GM10248 (cell line): ENCODE results near the gene SENP1.

ENCODE experiments used
- CTCF ChIA-PET: fragments of 300-600 bp; sonication (Branson Sonifier 250); formaldehyde crosslinking; extraction: SDS; loops from one replicate; lab custom pipeline; 2021; ENCODE audit warnings: antibody characterized with exemption; lab: Yijun Ruan, JAX
- POLR2A ChIA-PET: fragments of 350-650 bp; sonication (Branson Sonifier 250); formaldehyde crosslinking; extraction: SDS; loops from one replicate; lab custom pipeline; 2020; ENCODE audit warnings: antibody characterized with exemption; lab: Yijun Ruan, JAX
- DNase-seq: peaks from one replicate; pipeline ENCODE4 v3.0.0; 2012; ENCODE audit errors: extremely low spot score
- CTCF ChIP-seq: IDR thresholded peaks from 2 replicates; pipeline ENCODE4 v1.5.1; 2012; ENCODE audit warnings: mild to moderate bottlenecking, low read depth; ENCODE audit errors: extremely low read depth, missing control alignments, control extremely low read depth

Gene SENP1

GRCh38 chr12:48033451-48033850 lies 72.4 kb downstream of the SENP1 start:
- ChIA-PET POLR2A (no interaction called here), CTCF (interaction anchor here (0.9 to 2.1 kb wide), 3 partner anchors 12 to 156 kb away, joined by 3 to 5 read pairs (median 3); partner anchors contain the start of gene TMEM106C)
- DNase-seq = no peak
- no peak for TF ChIP-seq CTCF

DNA sequence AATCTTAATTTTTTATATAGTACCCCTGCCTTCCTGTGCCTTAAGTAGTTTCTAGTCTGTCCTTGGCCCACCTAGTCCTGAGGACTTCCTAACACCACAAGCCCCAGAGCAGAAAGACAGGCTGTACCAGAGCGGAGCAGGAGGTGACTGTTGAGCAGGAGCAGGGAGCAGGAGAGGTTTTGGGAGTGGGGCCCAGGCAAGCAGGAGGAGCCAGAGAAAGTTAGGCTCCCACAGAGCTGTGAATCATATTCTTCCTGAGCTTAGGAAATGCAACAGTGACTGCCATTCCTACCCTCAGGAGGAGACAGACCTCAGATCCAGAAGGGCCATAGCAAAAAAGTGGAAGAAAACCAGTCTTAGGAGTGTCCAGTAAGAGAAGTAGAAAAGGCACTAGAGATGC lies 73.3 kb downstream of the SENP1 start:
- no peak for DNase-seq
- CTCF ChIA-PET = interaction anchor here (0.9 to 2.1 kb wide), 2 partner anchors 13 to 157 kb away, joined by 3 to 5 read pairs; no protein-coding TSS in a partner anchor
- POLR2A ChIA-PET = no interaction called here
- no peak for TF ChIP-seq CTCF

- ChIA-PET POLR2A (no interaction called here), CTCF (interaction anchor here (1.5 to 2.1 kb wide), 2 partner anchors 14 to 19 kb away, joined by 3 to 5 read pairs; no protein-coding TSS in a partner anchor)
- no peak for DNase-seq
- TF ChIP-seq CTCF = no peak
Measured at GRCh38 chr12:48031135-48031960, 74.5 kb downstream of the SENP1 start.

DNA sequence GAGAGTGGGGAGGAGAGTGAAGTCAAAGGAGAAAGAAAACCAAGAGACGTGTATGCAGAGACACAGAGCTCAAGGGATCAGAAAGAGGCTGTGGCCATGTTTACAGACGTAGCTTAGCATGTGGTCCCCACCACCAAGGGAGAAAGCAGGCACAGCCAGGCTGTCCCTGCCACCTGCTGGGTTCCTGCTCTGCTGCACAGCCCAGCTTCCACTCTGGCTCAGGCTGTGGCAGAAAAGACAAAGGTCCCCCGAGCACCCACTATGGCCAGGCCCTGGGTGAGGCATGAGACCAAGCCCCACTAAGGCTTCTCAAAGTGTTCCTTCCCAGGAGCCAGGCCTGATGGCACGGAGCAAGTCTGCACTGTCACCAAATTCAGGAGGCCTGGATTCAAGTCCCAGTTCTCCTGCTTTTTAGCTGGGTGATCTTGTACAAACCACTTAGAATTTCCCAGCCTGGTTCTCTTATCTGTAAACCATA lies 75.7 kb downstream of the SENP1 start:
- ChIA-PET CTCF (interaction anchor here (1.5 kb wide), 1 partner anchor 18 kb away, joined by 3 read pairs; no protein-coding TSS in a partner anchor), POLR2A (no interaction called here)
- TF ChIP-seq CTCF = no peak
- no peak for DNase-seq

DNA sequence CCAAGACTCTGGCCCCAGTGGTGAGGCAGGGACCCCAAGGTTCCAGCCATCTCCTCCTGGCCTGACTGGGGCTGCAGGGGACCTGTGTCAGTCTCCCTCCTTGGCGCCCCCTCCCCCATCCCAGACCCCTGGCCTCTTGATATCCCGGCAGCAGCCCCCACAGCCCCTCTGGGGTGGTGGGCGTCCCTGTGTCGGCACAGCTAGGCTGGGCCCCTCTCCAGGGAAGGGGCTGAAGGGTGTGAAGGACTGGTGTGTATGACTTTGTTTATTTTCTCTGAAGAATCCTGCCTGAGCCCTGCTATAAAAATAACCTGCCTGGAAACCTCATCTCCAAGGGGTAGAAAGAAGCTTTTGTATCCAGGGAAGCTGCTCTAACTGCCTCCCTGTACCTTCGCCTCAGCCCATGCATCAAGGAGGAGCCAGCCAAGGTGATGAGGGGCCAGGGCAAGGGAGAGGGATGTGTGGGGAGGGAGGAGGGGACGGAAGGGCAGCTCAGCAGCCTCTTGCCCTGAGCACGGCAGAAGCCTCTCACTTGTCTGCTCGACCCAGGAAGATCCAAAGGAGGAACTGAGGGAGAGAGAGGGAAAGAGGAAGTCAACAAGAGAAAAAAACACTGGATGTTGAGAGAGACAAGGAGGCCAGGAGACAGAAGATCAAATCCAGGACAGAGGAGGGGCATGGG lies 76.2 kb downstream of the SENP1 start:
- POLR2A ChIA-PET = no interaction called here
- no peak for DNase-seq
- CTCF ChIA-PET = interaction anchor here (1.5 kb wide), 1 partner anchor 17 kb away, joined by 3 read pairs; no protein-coding TSS in a partner anchor
- TF ChIP-seq CTCF = no peak
